HUES64 (cell line): ENCODE data around the gene SYNE3.

Experiments used
- H3K27ac ChIP-seq: 2 replicates; pipeline ENCODE4 v1.7.0; 2013; ENCODE audit warnings: low read depth, low read length, inconsistent platforms
- H3K27me3 ChIP-seq: 2 replicates; pipeline ENCODE4 v1.6.1; 2013; ENCODE audit warnings: mild to moderate bottlenecking, low read length; ENCODE audit not compliant: insufficient read depth
- H3K36me3 ChIP-seq: 2 replicates; pipeline ENCODE4 v1.6.1; 2013; ENCODE audit warnings: mild to moderate bottlenecking, low read length; ENCODE audit not compliant: insufficient read depth
- H3K4me1 ChIP-seq: 2 replicates; pipeline ENCODE4 v1.6.1; 2013; ENCODE audit warnings: mild to moderate bottlenecking, low read length, moderate library complexity; ENCODE audit not compliant: insufficient read depth
- H3K4me3 ChIP-seq: 2 replicates; pipeline ENCODE4 v1.5.1; 2013; ENCODE audit warnings: mild to moderate bottlenecking, low read length, moderate library complexity
- H3K9ac ChIP-seq: 2 replicates; pipeline ENCODE4 v1.6.1; 2013; ENCODE audit warnings: mild to moderate bottlenecking, low read depth, low read length
- H3K9me3 ChIP-seq: 2 replicates; pipeline ENCODE4 v1.6.1; 2013; ENCODE audit warnings: low read depth, low read length; ENCODE audit not compliant: insufficient read depth
- WGBS: fragments of 150-250, 120-280 bp; methylation state at CpG from one replicate; pipeline ENCODE4 v1.1.7; 2013; ENCODE audit warnings: missing lambda C conversion rate; 5-methylcytosine and 5-hydroxymethylcytosine counted together

SYNE3 gene

GRCh38 chr14:95522116-95522515 is 5.7 kb upstream of the SYNE3 start:
- Histone ChIP-seq H3K36me3 (no peaks in the 10 kb centered on the region), H3K9me3 (no peaks in the 10 kb centered on the region), H3K27ac (no peak overlapping the region), H3K27me3 (peaks cover 32% of the 10 kb centered on the region), H3K4me1 (no peaks in the 10 kb centered on the region), H3K9ac (no peak overlapping the region), H3K4me3 (no peak overlapping the region)
- 93% methylated on average over 11 of the region's 11 CpGs for WGBS

DNA sequence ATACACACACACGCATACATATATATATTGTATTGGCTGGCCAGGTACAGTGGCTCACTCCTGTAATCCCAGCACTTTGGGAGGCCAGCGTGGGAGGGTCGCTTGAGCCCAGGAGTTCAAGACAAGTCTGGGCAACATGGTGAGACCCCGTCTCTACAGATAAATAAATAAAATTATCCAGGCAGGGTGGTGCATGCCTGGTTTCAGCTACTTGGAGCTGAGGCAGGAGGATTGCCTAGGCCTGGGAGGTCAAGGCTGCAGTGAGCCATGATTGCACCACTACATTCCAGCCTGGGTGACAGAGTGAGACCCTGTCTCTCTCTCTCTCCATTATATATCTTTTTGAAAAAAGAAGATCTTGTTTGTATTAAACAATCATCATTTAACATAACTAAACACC is 4.6 kb upstream of the SYNE3 start:
- Histone ChIP-seq H3K4me3 (no peak overlapping the region), H3K9ac (no peak overlapping the region), H3K4me1 (no peaks in the 10 kb centered on the region), H3K9me3 (no peaks in the 10 kb centered on the region), H3K27ac (no peak overlapping the region), H3K27me3 (peaks cover 41% of the 10 kb centered on the region), H3K36me3 (no peaks in the 10 kb centered on the region)
- WGBS = 81% methylated on average over 3 of the region's 4 CpGs

- Histone ChIP-seq H3K27ac (no peak overlapping the region), H3K9ac (no peak overlapping the region), H3K4me1 (0 out of 2 replicates have a peak, but pooled peaks cover 3% of the 10 kb centered on the region), H3K9me3 (no peaks in the 10 kb centered on the region), H3K36me3 (no peaks in the 10 kb centered on the region), H3K4me3 (no peak overlapping the region), H3K27me3 (peaks cover 48% of the 10 kb centered on the region)
- WGBS = 87% methylated on average over 2 of the region's 3 CpGs
Observed at GRCh38 chr14:95520346-95520745, 3.9 kb upstream of the SYNE3 start.

GRCh38 chr14:95519699-95520098 is 3.2 kb upstream of the SYNE3 start:
- Histone ChIP-seq H3K27ac (no peak overlapping the region), H3K9ac (no peak overlapping the region), H3K36me3 (no peaks in the 10 kb centered on the region), H3K9me3 (no peaks in the 10 kb centered on the region), H3K4me3 (no peak overlapping the region), H3K4me1 (peaks cover 8% of the 10 kb centered on the region; the same call in 1 of the 2 replicates), H3K27me3 (peaks cover 53% of the 10 kb centered on the region)
- WGBS = 91% methylated on average over 6 of the region's 6 CpGs

- Histone ChIP-seq H3K4me3 (no peak overlapping the region), H3K27ac (no peak overlapping the region), H3K4me1 (peaks cover 12% of the 10 kb centered on the region; the same call in 1 of the 2 replicates), H3K9ac (no peak overlapping the region), H3K9me3 (no peaks in the 10 kb centered on the region), H3K27me3 (peaks cover 53% of the 10 kb centered on the region), H3K36me3 (no peaks in the 10 kb centered on the region)
- 92% methylated on average over 8 of the region's 8 CpGs for WGBS
Observed at GRCh38 chr14:95518045-95518751, 1.7 kb upstream of the SYNE3 start.

DNA sequence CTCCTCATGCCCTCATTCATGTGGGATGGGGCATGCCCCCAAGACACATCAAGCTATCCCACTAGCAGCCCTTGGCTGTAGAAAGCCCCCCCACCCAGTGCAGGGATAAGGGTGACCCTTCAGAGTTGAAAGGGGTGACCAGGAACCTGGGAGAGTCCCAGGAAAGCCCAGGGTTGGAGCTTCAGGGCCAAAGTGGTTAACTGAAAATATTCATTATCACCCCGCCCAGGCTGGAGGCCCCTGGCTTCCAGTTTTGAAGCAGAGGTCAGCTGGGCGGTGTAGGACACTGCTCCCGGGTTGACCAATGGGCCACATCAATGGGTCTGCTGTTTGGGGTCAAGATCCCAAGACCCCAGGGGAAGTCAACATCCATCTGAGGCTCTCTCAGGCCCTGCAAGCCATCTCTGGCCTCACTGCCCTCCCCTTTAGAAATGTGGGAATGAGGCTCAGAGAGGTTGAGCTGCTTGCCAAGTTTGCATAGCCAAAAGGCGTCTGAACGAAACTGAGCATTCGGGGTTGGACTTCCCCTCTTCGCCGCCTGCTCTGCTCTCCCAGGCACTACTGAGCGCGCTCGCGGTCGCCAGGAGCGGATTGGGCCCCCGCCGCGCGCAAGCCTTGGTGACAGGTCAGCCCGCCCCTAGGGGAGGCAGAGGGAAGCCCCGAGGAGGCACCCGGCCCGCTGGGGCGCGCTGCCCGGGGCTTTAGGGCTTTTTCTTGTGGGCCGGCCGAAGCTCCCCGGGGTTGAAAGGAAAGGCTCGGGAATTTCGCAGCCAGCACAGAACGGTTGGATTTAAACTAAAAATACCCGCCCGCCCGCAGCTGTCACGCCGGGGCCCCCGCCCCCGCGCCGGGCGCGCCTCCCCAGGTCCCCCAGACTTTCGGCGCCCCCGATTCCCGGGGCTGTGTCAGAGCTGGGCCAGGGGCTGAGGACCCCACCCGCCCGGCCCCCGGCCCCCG is 576 bp downstream of the SYNE3 start:
- Histone ChIP-seq H3K27me3 (peaks cover 53% of the 10 kb centered on the region), H3K9me3 (no peaks in the 10 kb centered on the region), H3K4me3 (peak overlapping the region; percentile 51), H3K9ac (no peak overlapping the region), H3K36me3 (no peaks in the 10 kb centered on the region), H3K4me1 (peaks cover 12% of the 10 kb centered on the region; the same call in 1 of the 2 replicates), H3K27ac (no peak overlapping the region)
- 6% methylated on average over 50 of the region's 50 CpGs for WGBS

GRCh38 chr14:95515080-95515489 is 1.4 kb downstream of the SYNE3 start:
- Histone ChIP-seq H3K9me3 (no peaks in the 10 kb centered on the region), H3K27ac (no peak overlapping the region), H3K9ac (no peak overlapping the region), H3K36me3 (no peaks in the 10 kb centered on the region), H3K4me3 (no peak overlapping the region), H3K27me3 (peaks cover 49% of the 10 kb centered on the region), H3K4me1 (peaks cover 12% of the 10 kb centered on the region; the same call in 1 of the 2 replicates)
- WGBS = 33% methylated on average over 9 of the region's 9 CpGs

DNA sequence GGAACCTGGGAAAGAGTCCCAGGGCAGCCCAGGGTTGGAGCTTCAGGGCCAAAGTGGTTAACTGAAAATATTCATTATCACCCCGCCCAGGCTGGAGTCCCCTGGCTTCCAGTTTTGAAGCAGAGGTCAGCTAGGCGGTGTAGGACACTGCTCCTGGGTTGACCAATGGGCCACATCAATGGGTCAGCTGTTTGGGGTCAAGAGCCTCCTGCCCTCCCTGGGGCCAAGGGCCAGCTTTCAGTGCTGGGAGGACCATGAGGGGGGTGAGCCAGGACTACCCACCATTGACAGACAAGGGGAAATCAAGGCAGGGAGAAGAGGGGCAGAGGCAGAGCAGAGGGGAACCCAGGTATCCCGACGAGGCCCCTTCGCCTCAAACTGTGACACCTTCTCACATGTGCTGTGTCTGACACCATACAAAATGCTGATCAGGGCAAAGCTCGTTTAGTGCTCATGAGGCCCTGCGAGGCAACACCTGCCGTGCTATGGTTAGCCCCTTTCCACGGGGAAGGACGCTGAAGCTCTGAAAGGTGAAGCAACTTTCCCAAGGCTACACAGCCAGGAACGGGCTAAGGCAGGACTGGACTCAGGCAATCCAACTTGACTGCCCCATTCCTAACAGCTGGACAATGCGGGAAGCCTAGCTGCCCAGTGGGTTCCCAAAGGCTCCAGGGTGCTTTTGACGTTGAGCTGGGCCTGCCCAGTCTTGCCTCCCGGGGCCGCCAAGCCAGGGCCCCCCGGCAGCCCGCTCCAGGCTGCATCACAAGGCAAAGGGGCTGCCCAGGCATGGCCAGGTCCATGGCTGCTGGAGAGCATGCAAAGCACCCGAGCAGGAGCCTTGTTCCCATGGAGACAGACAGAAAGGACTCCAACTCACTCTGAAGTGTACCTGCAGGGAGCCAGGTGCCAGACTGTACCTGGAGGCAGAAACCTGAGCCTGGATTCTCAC is 2.0 kb downstream of the SYNE3 start:
- H3K9ac ChIP-seq = no peak overlapping the region
- no peaks in the 10 kb centered on the region for H3K9me3 ChIP-seq
- peaks cover 43% of the 10 kb centered on the region for H3K27me3 ChIP-seq
- H3K36me3 ChIP-seq = no peaks in the 10 kb centered on the region
- H3K4me3 ChIP-seq = no peak overlapping the region
- WGBS = 78% methylated on average over 18 of the region's 18 CpGs
- no peak overlapping the region for H3K27ac ChIP-seq
- H3K4me1 ChIP-seq = peaks cover 12% of the 10 kb centered on the region; the same call in 1 of the 2 replicates

- Histone ChIP-seq H3K4me3 (no peak overlapping the region), H3K9ac (no peak overlapping the region), H3K4me1 (peaks cover 12% of the 10 kb centered on the region; the same call in 1 of the 2 replicates), H3K9me3 (no peaks in the 10 kb centered on the region), H3K27me3 (peaks cover 33% of the 10 kb centered on the region), H3K36me3 (no peaks in the 10 kb centered on the region), H3K27ac (no peak overlapping the region)
- WGBS = 96% methylated on average over 5 of the region's 6 CpGs
Observed at GRCh38 chr14:95513291-95513690, 3.2 kb downstream of the SYNE3 start.

DNA sequence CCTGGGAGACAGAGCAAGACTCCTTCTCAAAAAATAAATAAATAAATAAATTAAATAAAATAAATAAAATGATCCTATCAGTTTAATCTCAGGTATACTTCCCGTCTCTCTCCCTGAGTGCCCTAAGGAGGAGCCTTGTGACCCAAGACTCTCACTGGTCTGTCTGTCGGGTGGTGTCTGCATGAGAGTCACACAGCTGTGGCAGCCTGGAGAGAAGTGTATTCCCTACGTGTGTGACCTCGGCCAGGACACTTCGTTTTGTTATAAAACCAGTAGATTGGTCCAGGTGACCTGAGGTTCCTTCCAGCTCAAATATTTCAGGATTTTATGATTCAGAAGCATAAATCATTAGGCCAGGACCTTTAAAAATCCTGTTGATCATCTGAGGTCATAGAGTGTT is 4.8 kb downstream of the SYNE3 start:
- Histone ChIP-seq H3K9ac (no peak overlapping the region), H3K9me3 (no peaks in the 10 kb centered on the region), H3K36me3 (no peaks in the 10 kb centered on the region), H3K27me3 (peaks cover 17% of the 10 kb centered on the region), H3K27ac (no peak overlapping the region), H3K4me1 (peaks cover 12% of the 10 kb centered on the region; the same call in 1 of the 2 replicates), H3K4me3 (no peak overlapping the region)
- WGBS = 87% methylated on average over 5 of the region's 5 CpGs
